Right atrium auricular region (tissue), 2 donors: Measurements from ENCODE around the gene NDFIP2. TPM values are rescaled to one million over a fixed set of nuclear protein-coding genes. Genes with fewer than 3 reads are reported as not detected.

ENCODE experiments used
- DNase-seq: peaks from one replicate; pipeline ENCODE4 v3.0.0-alpha.2; 2019; ENCODE audit warnings: low spot score
- H3K27ac ChIP-seq, 2 donors: fragments of 200-600 bp; sonication (generic); 1 replicate in 1 of 2; 2 replicates in 1 of 2; pipeline ENCODE4 v1.5.1; 2016 to 2019
- H3K27me3 ChIP-seq, 2 donors: fragments of 200-600 bp; sonication (generic); one replicate each; pipeline versions ENCODE4 v1.5.1 to v1.6.0; 2017 to 2019
- H3K36me3 ChIP-seq: fragments of 200-600 bp; sonication (generic); one replicate; pipeline ENCODE4 v1.5.1; 2016
- H3K4me1 ChIP-seq, 2 donors: fragments of 200-600 bp; sonication (generic); one replicate each; pipeline versions ENCODE4 v1.5.1 to v1.6.0; 2017 to 2019
- H3K4me3 ChIP-seq, 2 donors: fragments of 200-600 bp; sonication (generic); 1 replicate in 1 of 2; 2 replicates in 1 of 2; pipeline ENCODE4 v1.5.1; 2017 to 2019; ENCODE audit warnings: mild to moderate bottlenecking in 1 of 2, moderate library complexity in 1 of 2
- H3K9me3 ChIP-seq, 2 donors: fragments of 200-600 bp; sonication (generic); one replicate each; pipeline ENCODE4 v1.5.1; 2019
- total RNA-seq, 2 donors: library from RNA; depleted of rRNA; stranded (reverse); fragments of >200 nt; gene quantifications; one replicate each; pipeline ENCODE4 v1.1.0, GENCODE V29; 2016
- TF ChIP-seq, protein P1 (sequence below), 2 donors: fragments of 200-600 bp; sonication (generic); IDR thresholded peaks; one replicate each; pipeline ENCODE4 v1.5.1; 2019; ENCODE audit warnings: antibody characterized with exemption in 2 of 2

NDFIP2 gene
- total RNA-seq, 2 donors from 2014 or later: 27.8 to 29.0 TPM

DNA sequence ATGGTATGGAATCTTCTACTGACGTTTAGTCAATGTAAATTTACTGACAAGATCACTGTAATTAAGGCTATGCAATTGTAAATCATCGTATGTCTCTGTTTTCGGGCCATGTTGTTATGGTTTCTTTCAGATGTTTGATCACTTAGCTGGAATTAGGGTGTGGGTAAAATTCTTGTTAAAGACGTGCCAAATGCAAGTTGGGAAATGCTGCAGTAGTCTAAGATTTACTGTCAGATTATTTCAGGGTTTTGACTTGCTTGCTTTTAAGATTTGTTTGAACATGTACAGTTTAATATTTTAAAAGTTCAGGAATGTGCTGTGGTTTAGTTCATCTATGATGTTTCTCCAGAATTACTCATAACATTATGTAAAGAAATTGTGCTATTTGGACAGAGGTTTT is 10.8 kb downstream of the NDFIP2 start:
- Histone ChIP-seq H3K27me3 (no peaks in the 10 kb centered on the region), H3K36me3 (no peaks in the 10 kb centered on the region), H3K4me1 (peaks cover 0 to 18% of the 10 kb centered on the region in 2 donors), H3K27ac (no peak overlapping the region), H3K9me3 (no peaks in the 10 kb centered on the region), H3K4me3 (no peak overlapping the region)
- DNase-seq: no peak
- TF ChIP-seq, protein P1, sequence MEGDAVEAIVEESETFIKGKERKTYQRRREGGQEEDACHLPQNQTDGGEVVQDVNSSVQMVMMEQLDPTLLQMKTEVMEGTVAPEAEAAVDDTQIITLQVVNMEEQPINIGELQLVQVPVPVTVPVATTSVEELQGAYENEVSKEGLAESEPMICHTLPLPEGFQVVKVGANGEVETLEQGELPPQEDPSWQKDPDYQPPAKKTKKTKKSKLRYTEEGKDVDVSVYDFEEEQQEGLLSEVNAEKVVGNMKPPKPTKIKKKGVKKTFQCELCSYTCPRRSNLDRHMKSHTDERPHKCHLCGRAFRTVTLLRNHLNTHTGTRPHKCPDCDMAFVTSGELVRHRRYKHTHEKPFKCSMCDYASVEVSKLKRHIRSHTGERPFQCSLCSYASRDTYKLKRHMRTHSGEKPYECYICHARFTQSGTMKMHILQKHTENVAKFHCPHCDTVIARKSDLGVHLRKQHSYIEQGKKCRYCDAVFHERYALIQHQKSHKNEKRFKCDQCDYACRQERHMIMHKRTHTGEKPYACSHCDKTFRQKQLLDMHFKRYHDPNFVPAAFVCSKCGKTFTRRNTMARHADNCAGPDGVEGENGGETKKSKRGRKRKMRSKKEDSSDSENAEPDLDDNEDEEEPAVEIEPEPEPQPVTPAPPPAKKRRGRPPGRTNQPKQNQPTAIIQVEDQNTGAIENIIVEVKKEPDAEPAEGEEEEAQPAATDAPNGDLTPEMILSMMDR (IDR thresholded peaks at IDR 0.05): no peak

DNA sequence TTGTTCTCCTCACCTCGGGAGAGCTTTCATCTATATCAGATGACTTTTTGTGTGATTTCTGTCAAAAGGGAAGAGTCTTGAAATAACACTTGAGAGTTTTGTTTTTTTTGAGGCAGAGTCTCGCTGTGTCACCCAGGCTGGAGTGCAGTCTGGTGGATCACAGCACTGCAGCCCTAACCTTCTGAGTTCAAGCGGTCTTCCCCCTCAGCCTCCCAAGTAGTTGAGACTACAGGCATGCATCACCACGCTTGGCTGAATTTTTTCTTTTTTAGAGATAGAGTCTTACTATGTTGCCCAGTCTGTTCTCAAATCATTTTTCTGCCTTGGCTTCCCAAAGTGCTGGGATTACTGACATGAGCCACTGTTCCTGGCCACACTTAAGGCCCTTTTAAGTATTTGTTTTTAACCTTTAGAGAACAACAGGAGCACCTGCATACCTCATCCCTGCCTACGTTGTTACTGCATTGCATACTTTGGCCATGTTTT is 11.4 kb downstream of the NDFIP2 start:
- H3K4me3 ChIP-seq: no peak overlapping the region
- DNase-seq: no peak
- no peaks in the 10 kb centered on the region for H3K27me3 ChIP-seq
- no peaks in the 10 kb centered on the region for H3K9me3 ChIP-seq
- TF ChIP-seq, protein P1 (IDR thresholded peaks at IDR 0.05): no peak
- H3K4me1 ChIP-seq: peaks cover 0 to 18% of the 10 kb centered on the region in 2 donors
- H3K27ac ChIP-seq: no peak overlapping the region
- H3K36me3 ChIP-seq: no peaks in the 10 kb centered on the region

DNA sequence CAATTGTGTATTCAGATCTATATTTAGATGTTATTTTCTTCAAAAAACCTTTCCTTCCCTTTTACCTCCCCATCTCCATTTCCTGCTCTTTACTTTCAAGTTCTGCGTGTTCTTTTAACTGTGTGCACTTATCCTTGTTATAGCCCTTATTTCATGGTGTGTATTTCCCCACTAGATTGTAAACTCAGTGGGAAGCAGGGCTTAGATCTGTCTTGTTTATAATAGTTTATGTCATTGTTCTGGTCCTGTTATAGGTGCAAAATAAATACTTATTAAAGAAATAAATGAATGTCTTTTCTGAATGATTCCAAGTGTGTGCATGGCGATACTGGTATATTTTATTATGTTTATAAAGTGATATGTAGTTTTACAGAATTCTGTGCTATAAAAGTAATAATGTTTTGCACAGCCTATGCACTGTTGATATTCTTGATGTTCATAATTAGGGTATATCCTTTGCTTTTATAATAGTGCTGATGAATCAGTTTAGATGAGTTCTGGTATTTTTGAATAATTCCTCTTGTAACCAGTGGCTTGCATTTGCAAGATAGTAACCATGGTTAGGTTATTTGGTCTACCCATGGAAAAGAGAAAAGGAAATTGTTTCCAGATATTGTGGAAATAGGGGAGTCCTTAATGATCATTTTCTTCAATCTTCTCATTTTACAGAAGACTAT is 12.1 kb downstream of the NDFIP2 start:
- Histone ChIP-seq H3K27ac (no peak overlapping the region), H3K27me3 (no peaks in the 10 kb centered on the region), H3K4me1 (peaks cover 0 to 18% of the 10 kb centered on the region in 2 donors), H3K4me3 (no peak overlapping the region), H3K9me3 (no peaks in the 10 kb centered on the region), H3K36me3 (no peaks in the 10 kb centered on the region)
- TF ChIP-seq, protein P1 (IDR thresholded peaks at IDR 0.05): no peak
- no peak for DNase-seq

DNA sequence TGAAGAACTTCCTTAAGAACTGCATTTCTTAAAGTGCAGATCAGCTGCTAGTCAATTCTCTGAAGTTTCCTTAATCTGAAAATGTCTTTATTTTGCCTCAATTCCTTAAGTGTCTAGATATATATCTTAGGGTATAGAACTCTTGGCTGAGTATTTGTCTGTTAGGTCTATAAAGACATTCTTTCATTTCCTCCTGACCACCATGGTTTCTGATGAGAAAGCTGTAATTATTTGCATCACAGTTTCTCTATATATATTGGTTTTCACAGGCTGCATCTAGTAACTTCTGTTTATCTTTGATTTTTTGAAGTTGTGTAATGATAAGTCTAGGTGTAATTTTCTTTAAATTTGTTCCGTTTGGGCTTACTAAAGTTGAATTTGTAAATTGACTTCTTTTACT is 15.2 kb downstream of the NDFIP2 start:
- DNase-seq: no peak
- Histone ChIP-seq H3K4me1 (peaks cover 0 to 10% of the 10 kb centered on the region in 2 donors), H3K27ac (no peak overlapping the region), H3K27me3 (no peaks in the 10 kb centered on the region), H3K4me3 (no peak overlapping the region), H3K36me3 (no peaks in the 10 kb centered on the region), H3K9me3 (peaks cover 0 to 5% of the 10 kb centered on the region in 2 donors)
- TF ChIP-seq, protein P1 (IDR thresholded peaks at IDR 0.05): no peak

DNA sequence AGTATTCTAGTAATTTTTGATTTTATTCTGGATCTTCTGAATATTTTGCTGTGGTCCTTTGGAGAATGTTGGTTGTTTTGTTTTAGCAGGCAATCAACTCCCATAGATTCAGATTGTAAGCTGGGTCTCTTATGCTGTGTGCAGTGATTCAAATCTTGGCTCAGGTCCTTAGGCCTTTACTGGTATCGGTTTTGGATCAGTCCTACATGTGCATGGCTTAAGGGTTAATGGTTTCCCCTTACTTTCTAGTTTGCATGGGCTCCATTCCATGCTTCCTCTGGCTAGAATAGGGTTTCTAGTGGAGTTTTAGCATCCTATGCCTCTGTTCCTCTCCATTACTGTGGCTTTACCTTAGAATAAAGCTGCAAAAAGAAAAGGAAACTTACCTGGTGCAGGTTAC is 16.1 kb downstream of the NDFIP2 start:
- TF ChIP-seq, protein P1 (IDR thresholded peaks at IDR 0.05): no peak
- no peak for DNase-seq
- peaks cover 0 to 16% of the 10 kb centered on the region in 2 donors for H3K4me1 ChIP-seq
- no peaks in the 10 kb centered on the region for H3K36me3 ChIP-seq
- no peaks in the 10 kb centered on the region for H3K27me3 ChIP-seq
- peaks cover 0 to 5% of the 10 kb centered on the region in 2 donors for H3K9me3 ChIP-seq
- no peak overlapping the region for H3K27ac ChIP-seq
- no peak overlapping the region for H3K4me3 ChIP-seq

DNA sequence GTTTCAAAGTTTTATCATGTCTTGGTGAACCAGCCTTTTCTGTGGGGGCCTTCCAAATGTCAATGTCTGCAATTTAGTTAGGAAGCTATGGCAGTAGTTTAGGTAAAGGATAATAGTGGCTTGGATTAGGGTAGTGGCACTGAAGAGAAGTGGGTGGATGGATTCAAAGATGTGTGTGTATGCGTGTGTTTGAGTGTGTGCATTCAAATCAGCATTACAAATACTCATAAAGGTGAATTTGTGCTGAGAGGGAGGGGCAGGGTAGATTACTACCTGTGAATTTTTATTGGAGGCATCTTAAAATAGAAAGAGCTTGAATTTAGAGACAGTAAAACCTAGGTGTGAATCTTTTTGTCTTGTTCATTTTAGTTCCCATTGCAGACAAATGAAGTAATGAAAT is 16.9 kb downstream of the NDFIP2 start:
- Histone ChIP-seq H3K4me1 (peaks cover 0 to 16% of the 10 kb centered on the region in 2 donors), H3K9me3 (peaks cover 0 to 5% of the 10 kb centered on the region in 2 donors), H3K36me3 (no peaks in the 10 kb centered on the region), H3K27ac (no peak overlapping the region), H3K27me3 (no peaks in the 10 kb centered on the region), H3K4me3 (no peak overlapping the region)
- TF ChIP-seq, protein P1 (IDR thresholded peaks at IDR 0.05): no peak
- DNase-seq: no peak
